ENCODE measurements around the gene RALGAPB. TPM values are rescaled to one million over a fixed set of nuclear protein-coding genes. Genes with fewer than 3 reads are reported as not detected.
"Not testable (repeated sequence)": the region's sequence is repeated elsewhere in the genome, so short reads cannot be mapped to it uniquely, and the experiment has no call there.

RALGAPB gene
- total and polyA plus RNA-seq, 7 experiments from 2014 or later = 10.8 to 50.4 (median 40.9) TPM

DNA sequence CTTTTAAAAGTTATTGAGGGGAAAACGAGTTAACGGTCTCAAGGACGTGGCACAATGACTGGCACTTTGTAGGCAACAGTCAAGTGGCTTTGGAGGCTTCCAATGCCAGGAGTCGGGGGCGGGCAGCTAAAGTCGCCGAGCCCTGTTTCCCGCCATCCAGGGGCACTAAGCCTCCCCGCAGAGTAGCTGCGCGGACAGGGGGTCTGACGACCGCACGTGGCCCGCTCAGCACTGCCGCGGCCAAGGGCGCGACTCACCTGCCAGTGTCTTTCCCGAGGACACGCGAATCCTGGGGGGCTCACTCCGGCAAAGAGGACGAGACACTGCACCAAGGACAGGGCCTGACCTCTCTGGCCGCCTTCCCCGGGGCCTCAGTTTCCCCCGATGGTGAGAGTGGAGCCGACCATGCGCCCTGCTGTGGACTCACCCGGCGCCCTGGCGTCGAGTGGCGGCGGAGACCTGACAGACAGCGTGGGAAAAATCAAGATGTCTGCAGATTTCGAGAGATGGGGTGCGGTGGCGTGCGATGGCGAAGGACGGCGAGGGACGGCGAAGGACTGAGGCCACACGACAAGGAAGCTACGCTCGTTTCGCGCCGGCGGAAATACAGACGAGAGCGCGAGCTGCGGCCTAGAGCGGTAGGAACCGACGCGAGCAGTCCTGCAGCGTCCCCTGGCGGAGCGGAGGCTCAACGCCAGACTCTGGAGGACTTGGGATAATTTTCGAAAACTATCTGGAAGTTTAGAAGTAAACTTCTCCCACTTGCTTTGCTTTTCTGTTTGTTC lies 37.7 kb upstream of the RALGAPB start, which contains the start of gene SNHG17:
TSS of gene SNHG17 (minus strand) at position 559 of the 785 bp plus-strand sequence.
- peaks cover 0 to 36% (median 5%) of the 10 kb centered on the region in 5 donors for H3K36me3 Mint-ChIP-seq
- POLR2A ChIA-PET = interaction anchor here (0.7 to 2.7 kb wide), 11 partner anchors 9 to 402 kb away, joined by 3 to 109 read pairs (median 4); partner anchors contain the start of genes RALGAPB, RPRD1B and TTI1
- intact Hi-C loops (cut with micrococcal nuclease) = loop anchor here (1.0 to 5.0 kb wide), 4 partner anchors 11 to 1338 kb away; partner anchors contain the start of genes RALGAPB (in 2 of the 2), RPRD1B (in 2 of the 2), TTI1 (in 2 of the 2) and RBL1 (in 1 of the 2)

DNA sequence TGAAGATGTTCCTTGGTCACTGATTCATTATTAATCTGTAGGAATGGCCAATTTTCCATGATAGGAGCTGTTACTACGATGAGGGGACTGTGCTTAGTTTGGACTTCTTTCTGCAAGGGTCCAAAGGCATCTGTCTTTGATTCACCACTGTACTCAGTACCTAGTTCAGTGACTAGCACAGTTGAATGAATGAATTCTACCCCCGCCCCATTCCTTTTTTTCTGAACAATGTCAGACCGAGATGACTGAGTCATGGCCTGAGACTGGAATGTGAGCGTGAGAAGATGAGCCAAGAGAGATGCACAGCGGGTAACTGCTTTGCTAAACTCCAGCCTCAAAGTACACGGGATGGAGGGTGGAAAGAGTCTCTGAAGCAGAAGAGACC lies 37.1 kb upstream of the RALGAPB start:
- Mint-ChIP-seq H3K4me3 (peak overlapping the region; percentile 87 to 99 (median 94)), H3K27ac (peak overlapping the region; percentile 91 to 98 (median 95)), H3K4me1 (peaks cover 20 to 41% (median 35%) of the 10 kb centered on the region in 7 donors), H3K36me3 (peaks cover 0 to 36% (median 5%) of the 10 kb centered on the region in 5 donors), H3K9me3 (peaks cover 0 to 2% (median 0%) of the 10 kb centered on the region in 11 donors), H3K27me3 (peaks cover 0 to 9% (median 5%) of the 10 kb centered on the region in 5 donors)
- H3K36me3 ChIP-seq (ENCODE audit: control insufficient read depth in 2 of 3, insufficient read depth in 3 of 3, low read length in 3 of 3) = peaks cover 6 to 36% (median 9%) of the 10 kb centered on the region in 3 experiments
- intact Hi-C loops (cut with micrococcal nuclease) = loop anchor here (1.0 to 5.0 kb wide), 4 partner anchors 11 to 1338 kb away; partner anchors contain the start of genes RALGAPB (in 2 of the 2), RPRD1B (in 2 of the 2), TTI1 (in 2 of the 2) and RBL1 (in 1 of the 2)
- POLR2A ChIA-PET = interaction anchor here (0.8 to 2.7 kb wide), 7 partner anchors 8 to 37 kb away, joined by 3 to 109 read pairs (median 10); partner anchors contain the start of gene RALGAPB
- peaks cover 6 to 8% of the 10 kb centered on the region in 2 donors for H3K4me1 ChIP-seq (ENCODE audit: control insufficient read depth in 2 of 2, insufficient read depth in 2 of 2, low read length in 2 of 2)
- peaks cover 0 to 2% of the 10 kb centered on the region in 2 donors for H3K27me3 ChIP-seq (ENCODE audit: control insufficient read depth in 2 of 2, insufficient read depth in 2 of 2, low read length in 2 of 2)
- CTCF ChIA-PET = interaction anchor here (1.2 to 2.9 kb wide), 5 partner anchors 11 to 38 kb away, joined by 3 to 74 read pairs (median 6); partner anchors contain the start of gene RALGAPB
- ATAC-seq = no peak
- no peaks in the 10 kb centered on the region for H3K9me3 ChIP-seq (ENCODE audit: control insufficient read depth in 2 of 3, low read length in 3 of 3)
- DNase-seq = no peak
- H3K27ac ChIP-seq (ENCODE audit: low read depth, low read length) = no peak overlapping the region
- no peak overlapping the region for H3K4me3 ChIP-seq (ENCODE audit: low read length)

More for the DNA sequence above, 37.7 kb upstream of the RALGAPB start, which contains the start of gene SNHG17:
- no peaks in the 10 kb centered on the region for H3K9me3 ChIP-seq (ENCODE audit: control insufficient read depth in 2 of 3, low read length in 3 of 3)
- Mint-ChIP-seq H3K27me3 (peaks cover 0 to 9% (median 5%) of the 10 kb centered on the region in 5 donors), H3K4me3 (peak within 1 kb of the TSS; percentile 87 to 99 (median 94)), H3K9me3 (peaks cover 0 to 2% (median 0%) of the 10 kb centered on the region in 11 donors), H3K4me1 (peaks cover 20 to 41% (median 35%) of the 10 kb centered on the region in 7 donors), H3K27ac (peak within 1 kb of the TSS; percentile 91 to 98 (median 95))
- CTCF ChIA-PET = interaction anchor here (1.2 to 2.9 kb wide), 5 partner anchors 12 to 39 kb away, joined by 3 to 74 read pairs (median 6); partner anchors contain the start of gene RALGAPB
- H3K27me3 ChIP-seq (ENCODE audit: control insufficient read depth in 2 of 2, insufficient read depth in 2 of 2, low read length in 2 of 2) = no peaks in the 10 kb centered on the region
- ATAC-seq = peak; percentile 99
- H3K4me3 ChIP-seq (ENCODE audit: low read length) = peak within 1 kb of the TSS; percentile 62
- DNase-seq = peak; percentile 80 to 89 (median 87)
- H3K4me1 ChIP-seq (ENCODE audit: control insufficient read depth in 2 of 2, insufficient read depth in 2 of 2, low read length in 2 of 2) = peaks cover 6 to 8% of the 10 kb centered on the region in 2 donors
- peaks cover 6 to 41% (median 11%) of the 10 kb centered on the region in 3 experiments for H3K36me3 ChIP-seq (ENCODE audit: control insufficient read depth in 2 of 3, insufficient read depth in 3 of 3, low read length in 3 of 3)
- peak within 1 kb of the TSS; percentile 81 for H3K27ac ChIP-seq (ENCODE audit: low read depth, low read length)

DNA sequence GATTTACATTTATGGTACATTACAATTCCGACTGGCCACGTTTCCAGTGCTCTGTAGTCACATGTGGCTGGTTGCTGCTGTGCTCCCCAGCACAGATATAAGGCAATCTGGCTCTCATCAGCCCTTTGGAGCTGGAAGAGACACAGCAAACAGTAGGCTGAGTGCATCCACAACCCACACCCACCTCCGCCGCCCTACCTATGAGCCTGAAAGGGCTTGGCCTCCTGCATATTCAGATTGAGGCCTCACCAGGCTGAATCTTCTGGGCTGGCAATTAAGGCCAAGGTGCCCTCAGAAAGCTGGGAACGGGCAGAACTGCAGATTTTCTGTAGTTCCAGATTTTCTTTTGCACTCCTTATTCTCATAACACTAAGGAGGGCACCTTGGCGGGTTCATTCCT lies 34.8 kb upstream of the RALGAPB start:
- intact Hi-C loops (cut with micrococcal nuclease) = loop anchor here in 1 of 2 donors (5.0 kb wide), 1 partner anchor 1340 kb away; the partner anchor contains the start of gene RBL1
- peaks cover 0 to 4% of the 10 kb centered on the region in 2 donors for H3K27me3 ChIP-seq (ENCODE audit: control insufficient read depth in 2 of 2, insufficient read depth in 2 of 2, low read length in 2 of 2)
- no peak for ATAC-seq
- ChIA-PET POLR2A (interaction anchor here (1.9 kb wide), 1 partner anchor 8 kb away, joined by 13 read pairs; no protein-coding TSS in a partner anchor), CTCF (interaction anchor here (2.6 kb wide), 1 partner anchor 9 kb away, joined by 14 read pairs; no protein-coding TSS in a partner anchor)
- H3K36me3 Mint-ChIP-seq = peaks cover 0 to 13% (median 0%) of the 10 kb centered on the region in 5 donors
- no peak overlapping the region for H3K4me3 ChIP-seq (ENCODE audit: low read length)
- peaks cover 0 to 2% (median 0%) of the 10 kb centered on the region in 11 donors for H3K9me3 Mint-ChIP-seq
- H3K4me3 Mint-ChIP-seq = no peak overlapping the region
- DNase-seq = no peak
- H3K4me1 ChIP-seq (ENCODE audit: control insufficient read depth in 2 of 2, insufficient read depth in 2 of 2, low read length in 2 of 2) = peaks cover 6% of the 10 kb centered on the region in 2 donors
- no peaks in the 10 kb centered on the region for H3K9me3 ChIP-seq (ENCODE audit: control insufficient read depth in 2 of 3, low read length in 3 of 3)
- no peak overlapping the region for H3K27ac Mint-ChIP-seq
- peaks cover 0 to 14% (median 7%) of the 10 kb centered on the region in 5 donors for H3K27me3 Mint-ChIP-seq
- H3K27ac ChIP-seq (ENCODE audit: low read depth, low read length) = no peak overlapping the region
- peaks cover 9 to 22% (median 16%) of the 10 kb centered on the region in 7 donors for H3K4me1 Mint-ChIP-seq
- peaks cover 0 to 13% (median 4%) of the 10 kb centered on the region in 3 experiments for H3K36me3 ChIP-seq (ENCODE audit: control insufficient read depth in 2 of 3, insufficient read depth in 3 of 3, low read length in 3 of 3)

DNA sequence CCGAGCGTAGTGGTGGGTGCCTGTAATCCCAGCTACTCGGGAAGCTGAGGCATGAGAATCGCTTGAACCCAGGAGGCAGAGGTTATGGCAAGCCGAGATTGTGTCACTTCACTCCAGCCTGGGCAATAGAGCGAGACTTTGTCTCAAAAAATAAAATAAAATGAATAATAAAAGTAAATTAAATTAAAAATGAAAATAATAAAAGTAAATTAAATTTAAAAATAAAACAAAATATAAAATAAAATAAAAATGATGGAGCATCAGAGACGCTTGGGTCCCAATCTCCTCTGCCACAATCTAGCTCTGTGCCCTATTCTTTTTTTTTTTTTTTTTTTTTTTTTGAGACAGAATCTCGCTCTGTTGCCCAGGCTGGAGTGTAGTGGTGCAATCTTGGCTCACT lies 31.5 kb upstream of the RALGAPB start:
- DNase-seq; H3K36me3 ChIP-seq (ENCODE audit: control insufficient read depth in 2 of 3, insufficient read depth in 3 of 3, low read length in 3 of 3); H3K9me3 Mint-ChIP-seq; H3K9me3 ChIP-seq (ENCODE audit: control insufficient read depth in 2 of 3, low read length in 3 of 3); CTCF ChIA-PET; H3K27ac Mint-ChIP-seq; H3K4me1 ChIP-seq (ENCODE audit: control insufficient read depth in 2 of 2, insufficient read depth in 2 of 2, low read length in 2 of 2); ATAC-seq; H3K4me3 ChIP-seq (ENCODE audit: low read length); H3K27ac ChIP-seq (ENCODE audit: low read depth, low read length); intact Hi-C loops (cut with micrococcal nuclease); H3K36me3 Mint-ChIP-seq; POLR2A ChIA-PET; H3K4me1 Mint-ChIP-seq; H3K27me3 ChIP-seq (ENCODE audit: control insufficient read depth in 2 of 2, insufficient read depth in 2 of 2, low read length in 2 of 2); H3K4me3 Mint-ChIP-seq: not testable (repeated sequence)
- peaks cover 0 to 19% (median 7%) of the 10 kb centered on the region in 5 donors for H3K27me3 Mint-ChIP-seq

DNA sequence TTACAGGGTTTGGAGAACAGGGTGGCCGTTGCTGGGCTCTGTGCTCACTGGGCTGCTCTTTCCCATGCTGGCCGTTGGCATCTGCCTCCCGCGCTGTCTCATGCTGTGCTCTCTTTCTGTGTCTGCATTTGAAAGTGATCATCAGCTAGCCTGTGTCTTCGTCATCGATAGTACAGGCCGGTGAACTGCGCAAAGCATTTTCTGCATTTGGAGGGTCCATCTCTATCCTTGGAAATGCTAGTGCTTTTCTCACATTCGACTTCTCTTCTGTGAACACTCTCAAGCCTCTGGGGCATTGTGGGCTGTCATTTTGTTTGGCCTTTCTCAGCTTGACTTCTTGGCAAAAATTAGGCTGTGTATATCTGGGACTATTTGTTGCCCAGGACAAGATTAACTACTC lies 30.7 kb upstream of the RALGAPB start:
- intact Hi-C loops (cut with micrococcal nuclease) = no loop called here
- Mint-ChIP-seq H3K27me3 (peaks cover 0 to 19% (median 7%) of the 10 kb centered on the region in 5 donors), H3K27ac (no peak overlapping the region), H3K4me3 (peak overlapping the region in 1 of 10 donors; percentile 34), H3K9me3 (peaks cover 0 to 2% (median 0%) of the 10 kb centered on the region in 11 donors), H3K36me3 (peaks cover 0 to 3% (median 0%) of the 10 kb centered on the region in 5 donors), H3K4me1 (peaks cover 7 to 13% (median 11%) of the 10 kb centered on the region in 7 donors)
- CTCF ChIA-PET = no interaction called here
- peaks cover 0 to 4% of the 10 kb centered on the region in 2 donors for H3K27me3 ChIP-seq (ENCODE audit: control insufficient read depth in 2 of 2, insufficient read depth in 2 of 2, low read length in 2 of 2)
- no peaks in the 10 kb centered on the region for H3K9me3 ChIP-seq (ENCODE audit: control insufficient read depth in 2 of 3, low read length in 3 of 3)
- no peak overlapping the region for H3K27ac ChIP-seq (ENCODE audit: low read depth, low read length)
- H3K4me3 ChIP-seq (ENCODE audit: low read length) = no peak overlapping the region
- DNase-seq (no peak), ATAC-seq (no peak)
- no peaks in the 10 kb centered on the region for H3K36me3 ChIP-seq (ENCODE audit: control insufficient read depth in 2 of 3, insufficient read depth in 3 of 3, low read length in 3 of 3)
- POLR2A ChIA-PET = no interaction called here
- H3K4me1 ChIP-seq (ENCODE audit: control insufficient read depth in 2 of 2, insufficient read depth in 2 of 2, low read length in 2 of 2) = peaks cover 6 to 10% of the 10 kb centered on the region in 2 donors

DNA sequence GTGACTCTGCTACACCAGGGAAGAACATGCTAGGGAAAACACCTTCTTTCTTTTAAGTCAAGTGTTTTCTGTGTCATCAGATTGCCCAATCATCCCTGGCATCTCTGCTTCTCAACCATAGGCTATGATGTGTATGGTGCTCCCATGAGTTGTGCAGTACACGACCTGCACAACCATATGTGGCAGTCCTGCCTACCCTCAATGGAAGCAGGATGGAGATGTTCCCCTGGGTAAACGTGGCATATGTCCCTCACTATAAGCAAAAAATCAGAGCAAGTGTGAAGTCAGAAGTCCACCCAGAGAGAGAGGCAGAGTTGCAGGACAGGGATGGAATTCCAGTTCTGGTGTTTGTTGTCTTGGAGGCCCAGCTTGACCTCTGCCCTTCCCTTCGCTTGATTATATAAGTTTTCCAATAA lies 27.3 kb upstream of the RALGAPB start:
- no peak for DNase-seq
- Histone ChIP-seq H3K27ac (ENCODE audit: low read depth, low read length) (no peak overlapping the region), H3K36me3 (ENCODE audit: control insufficient read depth in 2 of 3, insufficient read depth in 3 of 3, low read length in 3 of 3) (peaks cover 0 to 13% (median 0%) of the 10 kb centered on the region in 3 experiments), H3K27me3 (ENCODE audit: control insufficient read depth in 2 of 2, insufficient read depth in 2 of 2, low read length in 2 of 2) (peaks cover 0 to 4% of the 10 kb centered on the region in 2 donors), H3K9me3 (ENCODE audit: control insufficient read depth in 2 of 3, low read length in 3 of 3) (no peaks in the 10 kb centered on the region), H3K4me1 (ENCODE audit: control insufficient read depth in 2 of 2, insufficient read depth in 2 of 2, low read length in 2 of 2) (peaks cover 10 to 11% of the 10 kb centered on the region in 2 donors), H3K4me3 (ENCODE audit: low read length) (no peak overlapping the region)
- no peak for ATAC-seq
- H3K9me3 Mint-ChIP-seq = peaks cover 0 to 2% (median 0%) of the 10 kb centered on the region in 11 donors
- peaks cover 0 to 14% (median 0%) of the 10 kb centered on the region in 5 donors for H3K27me3 Mint-ChIP-seq
- peak overlapping the region in 7 of 10 donors; percentile 27 to 82 (median 49) for H3K4me3 Mint-ChIP-seq
- ChIA-PET POLR2A (interaction anchor here (1.2 to 3.8 kb wide), 5 partner anchors 7 to 31 kb away, joined by 3 to 109 read pairs (median 13); partner anchors contain the start of genes RALGAPB and SNHG17), CTCF (interaction anchor here (0.8 to 5.5 kb wide), 5 partner anchors 8 to 78 kb away, joined by 3 to 74 read pairs (median 14); partner anchors contain the start of genes RALGAPB and SNHG17)
- H3K4me1 Mint-ChIP-seq = peaks cover 7 to 33% (median 24%) of the 10 kb centered on the region in 7 donors
- intact Hi-C loops (cut with micrococcal nuclease) = loop anchor here in 1 of 2 donors (5.0 kb wide), 1 partner anchor 413 kb away; the partner anchor contains the start of genes RPRD1B and TTI1
- peak overlapping the region in 1 of 9 donors; percentile 94 for H3K27ac Mint-ChIP-seq
- H3K36me3 Mint-ChIP-seq = peaks cover 1 to 12% (median 6%) of the 10 kb centered on the region in 5 donors

All from naive thymus-derived CD4-positive, alpha-beta T cell (primary cell).